K562 (cell line): Measurements from ENCODE around the gene ZFAND3. TPM values are rescaled to one million over a fixed set of nuclear protein-coding genes. Genes with fewer than 3 reads are reported as not detected.

Source experiments
- GTF2E2 ChIP-seq: fragments of 200-800 bp; sonication (Bioruptor generic); IDR thresholded peaks from 2 replicates; pipeline ENCODE4 v1.6.1; 2016; ENCODE audit warnings: missing genetic modification characterization, missing compliant biosample characterization
- MYBL2 ChIP-seq, 2 experiments: fragments of 450-650 bp in 1 of 2; sonication (generic) in 1 of 2; formaldehyde crosslinking in 1 of 2; IDR thresholded peaks; 2 replicates each; pipeline versions ENCODE4 v1.6.1 to v1.8.1; 2017 to 2022; ENCODE audit warnings: borderline replicate concordance in 1 of 2, inconsistent platforms in 1 of 2, low read depth in 1 of 2, mild to moderate bottlenecking in 1 of 2, missing genetic modification reagents in 1 of 2, moderate library complexity in 1 of 2
- NFE2 ChIP-seq: IDR thresholded peaks from 2 replicates; pipeline ENCODE4 v1.6.1; 2014; ENCODE audit warnings: antibody characterized with exemption, low read depth
- POLR2AphosphoS5 ChIP-seq: IDR thresholded peaks from 2 replicates; pipeline ENCODE4 v1.6.1; 2011; ENCODE audit warnings: mild to moderate bottlenecking, low read depth, low read length, moderate library complexity; ENCODE audit not compliant: control insufficient read depth, insufficient read depth
- PTBP1 ChIP-seq: fragments of 200-400 bp; formaldehyde crosslinking; IDR thresholded peaks from 2 replicates; pipeline ENCODE4 v1.6.1; 2017; ENCODE audit warnings: low read depth, low read length
- ZNF57 ChIP-seq: fragments of 450-650 bp; formaldehyde crosslinking; IDR thresholded peaks from 2 replicates; pipeline ENCODE4 v1.4.0; 2020; ENCODE audit warnings: mild to moderate bottlenecking, moderate library complexity
- polyA plus RNA-seq, 8 experiments: library from polyadenylated mRNA; depleted of rRNA in 4 of 8; stranded (reverse) in 5 of 8; unstranded in 3 of 8; fragments of >200 nt; fragmentation: Nextera tagmentation in 2 of 8; fragmentation: Illumina TruSeq in 1 of 8; extraction: Ambion mirVana in 2 of 8; extraction: Trizol in 1 of 8; gene quantifications; 2 replicates each; pipeline versions ENCODE4 v1.2.1 to v1.2.3, GENCODE V29; 2011 to 2014; ENCODE audit warnings: inconsistent platforms in 1 of 8, missing spikeins in 1 of 8
- total RNA-seq, 7 experiments: library from RNA; depleted of rRNA in 6 of 7; stranded (reverse); fragments of >200 nt in 6 of 7; fragmentation: Illumina TruSeq in 2 of 7; extraction: Trizol in 2 of 7; gene quantifications; 2 replicates each; pipeline versions ENCODE4 v1.2.1 to v1.2.3, GENCODE V29; 2011 to 2021; ENCODE audit warnings: low replicate concordance in 1 of 7
- TF ChIP-seq, protein P1 (sequence below): fragments of 250-450 bp; sonication (Bioruptor Pico); IDR thresholded peaks from 2 replicates; pipeline ENCODE4 v1.4.0; 2020; ENCODE audit warnings: mild to moderate bottlenecking, moderate library complexity
- TF ChIP-seq, protein P2 (sequence below): sonication (generic); formaldehyde crosslinking; IDR thresholded peaks from 2 replicates; pipeline ENCODE4 v1.8.0; 2022; ENCODE audit warnings: mild to moderate bottlenecking, low read depth, missing genetic modification reagents
- TF ChIP-seq, protein P3 (sequence below): sonication (generic); formaldehyde crosslinking; IDR thresholded peaks from 2 replicates; pipeline ENCODE4 v1.8.1; 2023; ENCODE audit warnings: mild to moderate bottlenecking, missing genetic modification reagents

Gene ZFAND3
- total and polyA plus RNA-seq, 9 of the 15 experiments (the other 6 are each of a cell fraction or from before 2014, with no cell fraction given) = 0.81 to 26.6 (median 11.8) TPM

GRCh38 chr6:38127284-38127683 lies 307.8 kb downstream of the ZFAND3 start (continued):
- TF ChIP-seq POLR2AphosphoS5 = no peak
- TF ChIP-seq, protein P1, sequence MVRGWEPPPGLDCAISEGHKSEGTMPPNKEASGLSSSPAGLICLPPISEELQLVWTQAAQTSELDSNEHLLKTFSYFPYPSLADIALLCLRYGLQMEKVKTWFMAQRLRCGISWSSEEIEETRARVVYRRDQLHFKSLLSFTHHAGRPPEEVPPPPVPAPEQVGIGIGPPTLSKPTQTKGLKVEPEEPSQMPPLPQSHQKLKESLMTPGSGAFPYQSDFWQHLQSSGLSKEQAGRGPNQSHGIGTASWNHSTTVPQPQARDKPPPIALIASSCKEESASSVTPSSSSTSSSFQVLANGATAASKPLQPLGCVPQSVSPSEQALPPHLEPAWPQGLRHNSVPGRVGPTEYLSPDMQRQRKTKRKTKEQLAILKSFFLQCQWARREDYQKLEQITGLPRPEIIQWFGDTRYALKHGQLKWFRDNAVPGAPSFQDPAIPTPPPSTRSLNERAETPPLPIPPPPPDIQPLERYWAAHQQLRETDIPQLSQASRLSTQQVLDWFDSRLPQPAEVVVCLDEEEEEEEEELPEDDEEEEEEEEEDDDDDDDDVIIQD (CRISPR knock-in tag) = no peak
- no peak for TF ChIP-seq GTF2E2
- no peak for TF ChIP-seq PTBP1
- TF ChIP-seq, protein P2, sequence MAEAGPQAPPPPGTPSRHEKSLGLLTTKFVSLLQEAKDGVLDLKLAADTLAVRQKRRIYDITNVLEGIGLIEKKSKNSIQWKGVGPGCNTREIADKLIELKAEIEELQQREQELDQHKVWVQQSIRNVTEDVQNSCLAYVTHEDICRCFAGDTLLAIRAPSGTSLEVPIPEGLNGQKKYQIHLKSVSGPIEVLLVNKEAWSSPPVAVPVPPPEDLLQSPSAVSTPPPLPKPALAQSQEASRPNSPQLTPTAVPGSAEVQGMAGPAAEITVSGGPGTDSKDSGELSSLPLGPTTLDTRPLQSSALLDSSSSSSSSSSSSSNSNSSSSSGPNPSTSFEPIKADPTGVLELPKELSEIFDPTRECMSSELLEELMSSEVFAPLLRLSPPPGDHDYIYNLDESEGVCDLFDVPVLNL (CRISPR knock-in tag) = no peak
- TF ChIP-seq MYBL2 (IDR thresholded peaks at IDR 0.05; ENCODE audit: low read depth) = no peak
- no peak for TF ChIP-seq MYBL2 (CRISPR knock-in tag; IDR thresholded peaks at IDR 0.05; ENCODE audit: borderline replicate concordance)
- TF ChIP-seq, protein P3, sequence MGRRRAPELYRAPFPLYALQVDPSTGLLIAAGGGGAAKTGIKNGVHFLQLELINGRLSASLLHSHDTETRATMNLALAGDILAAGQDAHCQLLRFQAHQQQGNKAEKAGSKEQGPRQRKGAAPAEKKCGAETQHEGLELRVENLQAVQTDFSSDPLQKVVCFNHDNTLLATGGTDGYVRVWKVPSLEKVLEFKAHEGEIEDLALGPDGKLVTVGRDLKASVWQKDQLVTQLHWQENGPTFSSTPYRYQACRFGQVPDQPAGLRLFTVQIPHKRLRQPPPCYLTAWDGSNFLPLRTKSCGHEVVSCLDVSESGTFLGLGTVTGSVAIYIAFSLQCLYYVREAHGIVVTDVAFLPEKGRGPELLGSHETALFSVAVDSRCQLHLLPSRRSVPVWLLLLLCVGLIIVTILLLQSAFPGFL (CRISPR knock-in tag) = no peak
- no peak for TF ChIP-seq ZNF57
- TF ChIP-seq NFE2 = no peak
